DND-41 (cell line): Measurements from ENCODE around the gene TAOK1.

Experiments used
- ATAC-seq: fragments of 200-7000 bp; cut with Tn5 transposase; 3 replicates; pipeline ENCODE4 v1.9.1; 2021; ENCODE audit warnings: low read depth; ENCODE audit not compliant: insufficient read depth
- DNase-seq: peaks from one replicate; pipeline ENCODE4 v3.0.0-alpha.2; 2020
- H2AFZ ChIP-seq: 2 replicates; pipeline ENCODE4 v1.6.0; 2012; ENCODE audit warnings: low read depth, low read length
- H3K27ac ChIP-seq: 2 replicates; pipeline ENCODE4 v1.5.1; 2012; ENCODE audit warnings: low read length, inconsistent platforms
- H3K27me3 ChIP-seq: fragments of 200-600 bp; sonication (generic); 2 replicates; pipeline ENCODE4 v1.6.0; 2012; ENCODE audit warnings: low read length, mild to moderate bottlenecking, inconsistent platforms; ENCODE audit not compliant: insufficient read depth, poor library complexity
- H3K36me3 ChIP-seq: 2 replicates; pipeline ENCODE4 v1.5.1; 2012; ENCODE audit warnings: low read length, inconsistent platforms; ENCODE audit not compliant: insufficient read depth
- H3K4me1 ChIP-seq: 2 replicates; pipeline ENCODE4 v1.5.1; 2012; ENCODE audit warnings: mild to moderate bottlenecking, low read length; ENCODE audit not compliant: insufficient read depth
- H3K4me2 ChIP-seq: 2 replicates; pipeline ENCODE4 v1.6.0; 2012; ENCODE audit warnings: mild to moderate bottlenecking, moderate library complexity, low read length, inconsistent platforms; ENCODE audit not compliant: insufficient read depth
- H3K4me3 ChIP-seq, 2 experiments: fragments of 200-600 bp in 1 of 2; shearing (Covaris generic) in 1 of 2; 2 replicates each; pipeline ENCODE4 v1.5.1; 2012 to 2016; ENCODE audit warnings: inconsistent platforms in 2 of 2, low read length in 2 of 2, mild to moderate bottlenecking in 2 of 2, low read depth in 1 of 2, moderate library complexity in 1 of 2
- H3K79me2 ChIP-seq: 2 replicates; pipeline ENCODE4 v1.6.0; 2012; ENCODE audit warnings: low read length, inconsistent platforms; ENCODE audit not compliant: insufficient read depth
- H3K9ac ChIP-seq: 2 replicates; pipeline ENCODE4 v1.6.0; 2012; ENCODE audit warnings: low read depth, mild to moderate bottlenecking, inconsistent platforms, low read length, moderate library complexity
- H3K9me3 ChIP-seq: 2 replicates; pipeline ENCODE4 v1.5.1; 2012; ENCODE audit warnings: low read length, moderate library complexity, mild to moderate bottlenecking, inconsistent platforms; ENCODE audit not compliant: insufficient read depth, severe bottlenecking
- H4K20me1 ChIP-seq: 2 replicates; pipeline ENCODE4 v1.6.0; 2012; ENCODE audit warnings: low read length; ENCODE audit not compliant: insufficient read depth
- EZH2 ChIP-seq: IDR thresholded peaks from 3 replicates; pipeline ENCODE4 v1.6.1; 2012; ENCODE audit warnings: borderline replicate concordance, low read depth, mild to moderate bottlenecking, moderate library complexity, low read length, inconsistent platforms; ENCODE audit not compliant: severe bottlenecking
- TF ChIP-seq, protein P1 (sequence below): IDR thresholded peaks from 2 replicates; pipeline ENCODE4 v1.5.1; 2012; ENCODE audit warnings: borderline replicate concordance, low read length, moderate library complexity, mild to moderate bottlenecking; ENCODE audit not compliant: poor library complexity, severe bottlenecking; ENCODE audit errors: extremely low read depth

TAOK1 gene

DNA sequence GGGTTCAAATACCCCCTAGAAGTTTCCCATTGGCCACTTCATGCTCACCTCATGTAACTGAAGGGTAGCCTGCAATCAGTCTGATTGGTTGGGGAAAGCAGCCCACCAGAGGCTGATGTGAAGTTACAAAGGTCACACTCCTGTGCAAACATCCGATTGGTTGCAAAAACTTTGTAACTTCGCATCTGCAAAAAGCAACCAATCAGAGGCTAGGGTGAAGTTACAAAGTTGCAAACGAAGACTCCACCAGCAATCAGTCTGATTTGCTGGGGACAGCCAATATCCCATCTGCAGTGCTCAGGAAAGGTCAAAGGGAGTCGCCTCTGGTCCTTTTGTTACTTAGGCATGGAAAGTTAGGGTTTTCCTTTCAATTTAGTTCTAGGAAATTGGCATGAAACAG is 40.1 kb downstream of the TAOK1 start:
- Histone ChIP-seq H4K20me1 (peaks cover 54% of the 10 kb centered on the region), H2AFZ (no peak overlapping the region), H3K4me1 (no peaks in the 10 kb centered on the region), H3K27ac (no peak overlapping the region), H3K4me2 (no peak overlapping the region), H3K9me3 (no peaks in the 10 kb centered on the region), H3K9ac (no peak overlapping the region), H3K36me3 (peaks cover 4% of the 10 kb centered on the region; the same call in 1 of the 2 replicates), H3K27me3 (no peaks in the 10 kb centered on the region), H3K4me3 (no peak overlapping the region), H3K79me2 (peaks cover 92% of the 10 kb centered on the region)
- DNase-seq (no peak), ATAC-seq (no peak)
- TF ChIP-seq EZH2 = no peak
- TF ChIP-seq, protein P1, sequence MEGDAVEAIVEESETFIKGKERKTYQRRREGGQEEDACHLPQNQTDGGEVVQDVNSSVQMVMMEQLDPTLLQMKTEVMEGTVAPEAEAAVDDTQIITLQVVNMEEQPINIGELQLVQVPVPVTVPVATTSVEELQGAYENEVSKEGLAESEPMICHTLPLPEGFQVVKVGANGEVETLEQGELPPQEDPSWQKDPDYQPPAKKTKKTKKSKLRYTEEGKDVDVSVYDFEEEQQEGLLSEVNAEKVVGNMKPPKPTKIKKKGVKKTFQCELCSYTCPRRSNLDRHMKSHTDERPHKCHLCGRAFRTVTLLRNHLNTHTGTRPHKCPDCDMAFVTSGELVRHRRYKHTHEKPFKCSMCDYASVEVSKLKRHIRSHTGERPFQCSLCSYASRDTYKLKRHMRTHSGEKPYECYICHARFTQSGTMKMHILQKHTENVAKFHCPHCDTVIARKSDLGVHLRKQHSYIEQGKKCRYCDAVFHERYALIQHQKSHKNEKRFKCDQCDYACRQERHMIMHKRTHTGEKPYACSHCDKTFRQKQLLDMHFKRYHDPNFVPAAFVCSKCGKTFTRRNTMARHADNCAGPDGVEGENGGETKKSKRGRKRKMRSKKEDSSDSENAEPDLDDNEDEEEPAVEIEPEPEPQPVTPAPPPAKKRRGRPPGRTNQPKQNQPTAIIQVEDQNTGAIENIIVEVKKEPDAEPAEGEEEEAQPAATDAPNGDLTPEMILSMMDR = no peak

DNA sequence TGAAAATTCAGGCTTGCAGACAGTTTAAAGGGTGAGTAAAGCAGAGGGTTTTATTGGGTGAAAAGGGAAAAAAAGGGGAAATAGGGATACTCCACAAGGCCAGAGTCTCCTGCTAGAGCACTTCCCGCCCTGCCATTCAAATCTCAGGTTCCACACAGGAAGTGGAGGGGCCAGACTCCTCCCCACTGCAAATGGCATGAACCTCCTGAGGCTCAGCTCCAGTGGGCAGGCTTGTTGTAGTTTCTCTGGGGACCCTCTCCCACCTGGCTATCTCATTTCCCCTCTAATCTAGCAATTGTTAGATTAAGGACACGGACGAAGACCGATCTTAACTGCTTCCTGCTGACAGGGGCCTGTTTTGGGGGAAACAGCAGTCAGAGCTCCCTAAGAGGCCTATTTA is 43.4 kb downstream of the TAOK1 start:
- H3K36me3 ChIP-seq = peaks cover 4% of the 10 kb centered on the region; the same call in 1 of the 2 replicates
- H3K9me3 ChIP-seq = no peaks in the 10 kb centered on the region
- H3K27me3 ChIP-seq = no peaks in the 10 kb centered on the region
- ATAC-seq (no peak), DNase-seq (no peak)
- no peak overlapping the region for H3K4me2 ChIP-seq
- no peak overlapping the region for H3K9ac ChIP-seq
- no peak overlapping the region for H2AFZ ChIP-seq
- H3K4me1 ChIP-seq = no peaks in the 10 kb centered on the region
- H3K27ac ChIP-seq = no peak overlapping the region; the same call in 1 of the 2 replicates
- TF ChIP-seq EZH2 = no peak
- TF ChIP-seq, protein P1 = no peak
- peaks cover 43% of the 10 kb centered on the region for H4K20me1 ChIP-seq
- no peak overlapping the region for H3K4me3 ChIP-seq
- H3K79me2 ChIP-seq = peaks cover 91% of the 10 kb centered on the region

DNA sequence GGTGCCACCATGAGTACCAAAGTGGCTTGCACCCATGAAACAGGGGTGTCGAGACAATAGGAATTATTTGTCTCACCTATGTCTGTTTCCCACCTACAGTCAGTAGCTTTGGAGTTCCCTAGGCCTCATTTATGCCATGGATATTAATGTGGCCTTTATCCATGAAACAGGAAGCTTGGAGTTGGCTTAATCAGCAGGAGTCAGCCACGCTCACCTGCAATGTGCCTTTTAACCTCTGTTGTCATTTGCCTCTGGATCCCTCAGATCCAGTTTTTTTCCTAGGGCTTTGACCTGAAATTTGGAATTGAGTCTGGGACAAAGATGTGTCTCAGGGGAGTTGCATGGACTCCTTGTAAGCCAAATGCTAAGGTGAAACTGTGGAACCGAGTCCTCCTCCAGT is 44.4 kb downstream of the TAOK1 start:
- Histone ChIP-seq H3K9ac (no peak overlapping the region), H3K4me2 (no peak overlapping the region), H4K20me1 (peaks cover 38% of the 10 kb centered on the region), H3K79me2 (peaks cover 91% of the 10 kb centered on the region), H2AFZ (no peak overlapping the region), H3K27me3 (no peaks in the 10 kb centered on the region), H3K9me3 (no peaks in the 10 kb centered on the region), H3K4me1 (no peaks in the 10 kb centered on the region), H3K27ac (no peak overlapping the region), H3K4me3 (no peak overlapping the region), H3K36me3 (peaks cover 1% of the 10 kb centered on the region; the same call in 1 of the 2 replicates)
- DNase-seq (no peak), ATAC-seq (no peak)
- TF ChIP-seq EZH2 = no peak
- TF ChIP-seq, protein P1 = no peak

DNA sequence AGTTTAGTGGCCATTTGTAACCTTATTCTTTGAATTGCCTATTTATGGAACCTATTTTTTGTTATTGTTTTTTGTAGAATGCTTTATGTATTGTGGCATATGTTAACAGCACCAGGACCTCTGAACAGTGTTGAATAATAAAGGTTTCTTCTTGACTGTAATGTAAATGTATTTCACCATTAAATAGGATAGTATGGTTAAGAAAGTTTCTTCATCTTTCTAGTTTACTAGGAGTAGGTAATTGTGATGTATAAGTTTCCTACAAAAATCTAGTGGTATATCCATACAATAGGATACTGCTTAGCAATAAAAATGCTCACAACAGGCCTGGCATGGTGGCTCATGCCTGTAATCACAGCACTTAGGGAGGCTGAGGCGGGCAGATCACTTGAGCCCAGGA is 52.3 kb downstream of the TAOK1 start:
- Histone ChIP-seq H3K79me2 (peaks cover 98% of the 10 kb centered on the region), H3K4me1 (peaks cover 6% of the 10 kb centered on the region; the same call in 1 of the 2 replicates), H3K4me2 (no peak overlapping the region), H3K9me3 (no peaks in the 10 kb centered on the region), H3K9ac (no peak overlapping the region), H3K27ac (no peak overlapping the region), H3K27me3 (no peaks in the 10 kb centered on the region), H3K36me3 (peaks cover 13% of the 10 kb centered on the region), H4K20me1 (peaks cover 17% of the 10 kb centered on the region; the same call in 1 of the 2 replicates), H3K4me3 (no peak overlapping the region), H2AFZ (no peak overlapping the region)
- no peak for DNase-seq
- TF ChIP-seq, protein P1 = no peak
- no peak for TF ChIP-seq EZH2
- ATAC-seq = no peak
